IgD-negative memory B cell (primary cell): ENCODE measurements around the gene GABRG3. TPM values are rescaled to one million over a fixed set of nuclear protein-coding genes. Genes with fewer than 3 reads are reported as not detected.

Source experiments
- H3K27ac Mint-ChIP-seq, 3 donors: one replicate each; pipeline ENCODE4 v1.8.0; 2020 to 2022; ENCODE audit warnings: mild to moderate bottlenecking in 3 of 3, mixed read lengths in 3 of 3, moderate library complexity in 1 of 3
- H3K27me3 Mint-ChIP-seq: one replicate; pipeline ENCODE4 v1.8.0; 2021; ENCODE audit warnings: mixed read lengths
- H3K36me3 Mint-ChIP-seq: one replicate; pipeline ENCODE4 v1.8.0; 2020; ENCODE audit warnings: mild to moderate bottlenecking, mixed read lengths
- H3K4me1 Mint-ChIP-seq, 3 donors: one replicate each; pipeline ENCODE4 v1.8.0; 2020 to 2022; ENCODE audit warnings: mixed read lengths in 3 of 3, mild to moderate bottlenecking in 1 of 3
- H3K4me3 Mint-ChIP-seq, 4 donors: one replicate each; pipeline ENCODE4 v1.8.0; 2020 to 2022; ENCODE audit warnings: mild to moderate bottlenecking in 4 of 4, mixed read lengths in 4 of 4, moderate library complexity in 3 of 4
- H3K9me3 Mint-ChIP-seq, 3 donors: one replicate each; pipeline ENCODE4 v1.8.0; 2020 to 2021; ENCODE audit warnings: mixed read lengths in 3 of 3, mild to moderate bottlenecking in 1 of 3
- polyA plus RNA-seq: library from polyadenylated mRNA; unstranded; fragments of 300-500 nt; fragmentation: Illumina TruSeq; gene quantifications from one replicate; pipeline ENCODE4 v1.2.3, GENCODE V29; 2021

GABRG3 gene
- polyA plus RNA-seq, 1 donor from 2014 or later = not detected

DNA sequence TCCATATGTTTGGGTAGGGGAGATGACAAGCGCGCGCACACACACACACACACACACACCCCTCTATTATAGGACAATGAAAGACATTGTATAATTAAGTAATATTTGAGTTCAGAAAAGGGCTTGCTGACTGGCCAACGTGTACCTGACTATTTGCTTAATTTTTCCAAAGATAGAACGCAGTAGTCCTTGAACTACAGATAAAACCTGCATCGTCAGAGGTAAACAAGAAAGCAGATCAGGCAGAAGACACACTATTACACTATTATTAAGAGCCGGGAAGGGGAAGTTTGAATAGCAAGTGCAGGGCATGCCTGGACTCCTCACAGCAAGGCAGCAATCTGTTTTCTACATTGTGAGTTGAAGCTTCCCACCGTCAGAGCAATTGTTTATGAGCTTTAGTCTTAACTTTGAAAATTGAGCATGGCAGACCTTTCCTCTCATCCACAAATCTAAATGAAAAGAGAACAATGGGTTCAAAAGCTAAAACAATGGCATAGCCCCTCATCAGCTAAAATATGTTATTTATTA lies 427.7 kb downstream of the GABRG3 start:
- Mint-ChIP-seq H3K9me3 (peaks cover 4 to 13% (median 7%) of the 10 kb centered on the region in 3 donors), H3K4me1 (no peaks in the 10 kb centered on the region), H3K36me3 (peaks cover 1% of the 10 kb centered on the region), H3K27ac (no peak overlapping the region), H3K4me3 (no peak overlapping the region), H3K27me3 (no peaks in the 10 kb centered on the region)

DNA sequence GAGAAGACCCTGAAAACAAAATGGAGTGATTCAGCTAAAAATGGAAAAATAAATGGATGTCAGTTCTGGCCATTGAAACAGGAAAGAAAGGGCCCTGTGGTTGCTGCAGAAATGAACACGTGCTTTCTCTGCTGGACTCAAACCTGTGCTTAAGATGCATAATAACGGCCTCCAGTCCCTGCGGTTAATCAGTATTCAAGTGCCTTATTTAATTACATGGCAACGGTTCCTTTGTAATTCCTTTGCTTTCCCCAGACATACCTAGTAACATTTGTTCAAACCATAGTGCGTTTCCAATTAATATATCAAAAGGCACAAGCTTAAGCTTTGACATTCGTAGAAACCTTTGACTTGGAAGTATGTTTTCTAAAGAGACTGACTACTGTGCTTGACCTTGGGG lies 428.3 kb downstream of the GABRG3 start:
- Mint-ChIP-seq H3K36me3 (peaks cover 1% of the 10 kb centered on the region), H3K27ac (no peak overlapping the region), H3K27me3 (no peaks in the 10 kb centered on the region), H3K9me3 (peaks cover 4 to 13% (median 7%) of the 10 kb centered on the region in 3 donors), H3K4me1 (no peaks in the 10 kb centered on the region), H3K4me3 (no peak overlapping the region)

DNA sequence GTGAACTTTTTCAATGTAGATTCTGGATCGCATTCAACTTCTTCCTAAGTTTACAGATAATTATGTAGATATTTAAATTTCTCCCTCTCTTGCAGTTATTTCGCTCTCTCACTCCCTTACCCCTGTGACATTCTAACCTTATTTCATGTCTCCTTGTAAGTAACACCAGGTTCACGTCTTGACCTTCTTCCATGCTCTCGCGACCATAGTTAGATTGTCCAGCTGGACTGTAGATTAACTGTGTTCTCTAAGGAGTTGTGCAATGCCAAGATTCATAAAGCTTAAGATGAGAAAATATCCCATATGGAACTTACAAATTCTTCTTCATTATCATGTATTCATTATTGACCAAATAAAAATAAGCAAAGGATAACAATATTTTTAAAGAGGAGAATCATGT lies 430.5 kb downstream of the GABRG3 start:
- H3K4me3 Mint-ChIP-seq = no peak overlapping the region
- peaks cover 3 to 22% (median 8%) of the 10 kb centered on the region in 3 donors for H3K9me3 Mint-ChIP-seq
- no peak overlapping the region for H3K27ac Mint-ChIP-seq
- H3K27me3 Mint-ChIP-seq = no peaks in the 10 kb centered on the region
- H3K4me1 Mint-ChIP-seq = no peaks in the 10 kb centered on the region
- H3K36me3 Mint-ChIP-seq = peaks cover 1% of the 10 kb centered on the region

DNA sequence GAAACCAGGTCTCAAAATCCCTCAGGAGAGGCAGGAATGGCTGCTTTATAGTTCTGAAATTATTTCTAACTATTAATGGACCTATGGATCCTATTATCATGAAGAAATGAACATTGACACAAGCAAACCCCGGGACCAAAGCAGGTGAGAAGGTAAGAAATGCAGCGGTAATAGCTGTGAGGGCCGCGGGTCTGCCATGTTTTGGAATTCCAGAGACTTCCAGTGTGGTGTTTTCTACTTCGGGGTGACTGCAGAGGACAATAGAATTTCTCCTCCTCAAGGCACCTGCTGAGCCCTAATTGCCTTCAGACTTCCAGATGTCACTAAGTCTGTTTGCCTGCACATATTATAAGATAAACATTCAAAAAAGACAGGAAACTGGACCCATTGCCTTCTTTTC lies 437.4 kb downstream of the GABRG3 start:
- Mint-ChIP-seq H3K36me3 (no peaks in the 10 kb centered on the region), H3K27me3 (no peaks in the 10 kb centered on the region), H3K4me1 (no peaks in the 10 kb centered on the region), H3K9me3 (peaks cover 2 to 22% (median 10%) of the 10 kb centered on the region in 3 donors), H3K4me3 (no peak overlapping the region), H3K27ac (no peak overlapping the region)

DNA sequence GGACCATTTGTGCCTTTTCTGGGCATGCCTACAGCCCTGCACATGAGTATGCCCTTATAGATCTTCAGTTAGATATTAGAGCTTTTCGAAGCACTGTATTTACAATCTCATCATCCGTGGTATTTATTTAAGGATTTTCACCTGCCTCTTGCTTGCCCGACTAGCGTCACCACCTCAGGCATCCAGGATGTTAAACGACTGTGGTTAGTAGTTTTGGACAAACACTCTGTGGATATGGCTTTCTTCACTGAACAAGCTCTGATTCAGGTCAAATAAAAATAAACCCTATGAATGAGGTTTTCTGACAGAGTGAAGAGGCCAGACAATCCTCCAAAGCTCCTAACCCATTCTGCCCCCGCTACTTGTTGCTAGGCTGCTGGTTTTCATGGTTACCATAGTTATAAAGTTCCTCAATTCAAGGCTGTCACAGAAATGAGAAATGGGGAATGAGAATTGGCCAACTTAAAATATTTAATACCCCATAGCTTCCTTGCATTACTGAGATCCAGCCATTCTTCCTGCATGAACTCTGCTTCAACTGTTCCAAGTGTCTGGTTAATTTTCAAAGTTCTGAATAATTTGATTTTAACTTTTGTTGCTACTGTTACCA lies 440.1 kb downstream of the GABRG3 start:
- Mint-ChIP-seq H3K4me1 (no peaks in the 10 kb centered on the region), H3K27me3 (no peaks in the 10 kb centered on the region), H3K27ac (no peak overlapping the region), H3K4me3 (no peak overlapping the region), H3K9me3 (peaks cover 4 to 11% (median 10%) of the 10 kb centered on the region in 3 donors), H3K36me3 (no peaks in the 10 kb centered on the region)

DNA sequence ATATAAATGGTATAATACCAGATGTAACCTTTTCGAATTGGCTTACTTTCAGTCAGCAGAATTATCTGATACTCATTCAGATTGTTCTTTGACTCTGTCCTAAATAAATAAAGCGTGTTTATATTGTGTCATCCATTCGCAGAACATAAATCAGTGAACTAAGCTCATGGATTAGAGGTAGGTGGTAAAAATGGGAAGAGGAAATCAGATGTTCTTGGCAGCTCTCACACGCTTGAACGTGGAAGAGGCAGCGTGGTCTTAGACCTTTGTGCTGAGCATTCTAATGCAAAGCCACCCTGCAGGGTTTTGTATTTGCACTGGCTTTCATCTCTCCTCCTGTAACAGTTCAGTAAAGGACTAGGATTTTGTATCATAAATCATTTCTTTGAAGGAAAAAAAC lies 441.4 kb downstream of the GABRG3 start:
- Mint-ChIP-seq H3K27ac (no peak overlapping the region), H3K4me3 (no peak overlapping the region), H3K36me3 (no peaks in the 10 kb centered on the region)

DNA sequence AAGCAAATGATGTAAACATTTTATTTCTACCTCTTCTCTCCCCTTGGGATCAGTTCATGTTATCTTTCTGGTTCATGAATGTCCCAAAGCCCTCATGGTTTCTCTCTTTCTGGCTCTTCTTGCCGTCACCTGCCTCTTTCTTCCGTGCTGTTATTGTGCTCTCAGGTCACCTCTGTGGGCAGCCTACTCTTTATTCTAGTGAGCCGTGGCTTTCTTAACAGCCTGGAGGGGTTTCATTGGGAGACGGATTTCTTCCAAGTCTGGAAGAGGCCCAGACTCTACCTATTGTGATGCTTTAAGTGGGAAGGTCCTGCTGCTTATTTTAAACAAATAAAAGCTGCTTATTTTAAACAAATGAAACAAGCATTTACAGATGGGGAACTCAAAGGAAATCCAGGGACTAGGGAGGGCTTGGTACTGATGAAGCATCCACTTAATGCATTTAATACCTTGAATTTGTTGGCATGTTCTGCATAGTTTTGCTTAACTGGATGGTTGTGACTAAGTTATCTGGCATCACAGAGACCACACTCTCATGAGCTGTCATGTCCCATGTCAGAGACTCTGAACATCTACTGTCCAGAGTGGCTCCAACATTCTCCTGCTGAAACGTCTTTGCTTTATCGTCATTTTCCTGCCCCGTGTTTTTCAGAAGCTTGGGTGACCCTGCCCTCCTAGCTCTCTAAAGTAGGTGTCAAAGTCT lies 443.3 kb downstream of the GABRG3 start:
- Mint-ChIP-seq H3K27ac (no peak overlapping the region), H3K27me3 (no peaks in the 10 kb centered on the region), H3K36me3 (no peaks in the 10 kb centered on the region), H3K4me3 (no peak overlapping the region), H3K4me1 (no peaks in the 10 kb centered on the region), H3K9me3 (peaks cover 5 to 6% (median 5%) of the 10 kb centered on the region in 3 donors)

More for the DNA sequence above, 441.4 kb downstream of the GABRG3 start:
- Mint-ChIP-seq H3K27me3 (no peaks in the 10 kb centered on the region), H3K4me1 (no peaks in the 10 kb centered on the region), H3K9me3 (peaks cover 4 to 8% (median 6%) of the 10 kb centered on the region in 3 donors)

DNA sequence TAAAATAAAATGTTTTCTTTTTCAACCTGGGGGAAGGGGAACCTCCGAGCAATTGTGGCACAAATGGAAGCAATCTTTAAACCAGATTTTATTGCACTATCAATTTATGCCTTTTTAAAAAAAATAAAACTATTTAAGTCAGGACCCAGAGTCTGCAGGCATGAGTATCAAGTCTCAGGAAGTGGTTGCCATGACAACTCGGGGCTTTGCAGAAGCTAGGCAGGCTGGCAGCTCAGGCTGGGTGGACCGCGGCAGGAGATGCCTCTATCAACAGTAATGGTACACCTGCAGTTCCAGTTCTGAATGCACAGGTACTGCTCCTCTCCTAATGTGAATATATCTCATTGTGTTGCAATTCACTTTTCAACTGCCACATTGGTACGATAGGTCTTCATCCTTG lies 447.7 kb downstream of the GABRG3 start:
- Mint-ChIP-seq H3K4me3 (no peak overlapping the region), H3K4me1 (no peaks in the 10 kb centered on the region), H3K36me3 (no peaks in the 10 kb centered on the region), H3K9me3 (peaks cover 0 to 5% (median 5%) of the 10 kb centered on the region in 3 donors), H3K27ac (no peak overlapping the region), H3K27me3 (no peaks in the 10 kb centered on the region)

DNA sequence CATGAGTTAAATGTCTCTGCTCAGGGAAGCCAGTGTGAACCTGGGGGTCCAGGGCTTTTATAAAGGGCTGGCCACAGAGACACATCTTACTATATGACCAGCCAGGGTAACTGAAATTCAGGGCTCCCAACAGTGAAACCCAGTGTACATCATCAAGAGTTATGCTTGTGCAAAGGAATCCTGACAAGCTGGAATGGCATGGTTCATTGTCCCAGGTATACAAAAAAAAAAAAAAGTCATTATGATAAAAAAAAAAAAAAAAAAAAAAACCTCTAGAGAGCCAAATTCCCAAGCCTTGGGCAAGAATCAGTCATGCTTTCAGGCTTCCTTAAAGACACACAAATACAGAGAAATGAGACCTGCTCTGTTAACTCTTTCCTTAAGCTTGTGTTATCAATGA lies 452.0 kb downstream of the GABRG3 start:
- Mint-ChIP-seq H3K27me3 (no peaks in the 10 kb centered on the region), H3K9me3 (peaks cover 0 to 3% (median 2%) of the 10 kb centered on the region in 3 donors), H3K4me1 (no peaks in the 10 kb centered on the region), H3K27ac (no peak overlapping the region), H3K36me3 (no peaks in the 10 kb centered on the region), H3K4me3 (no peak overlapping the region)

DNA sequence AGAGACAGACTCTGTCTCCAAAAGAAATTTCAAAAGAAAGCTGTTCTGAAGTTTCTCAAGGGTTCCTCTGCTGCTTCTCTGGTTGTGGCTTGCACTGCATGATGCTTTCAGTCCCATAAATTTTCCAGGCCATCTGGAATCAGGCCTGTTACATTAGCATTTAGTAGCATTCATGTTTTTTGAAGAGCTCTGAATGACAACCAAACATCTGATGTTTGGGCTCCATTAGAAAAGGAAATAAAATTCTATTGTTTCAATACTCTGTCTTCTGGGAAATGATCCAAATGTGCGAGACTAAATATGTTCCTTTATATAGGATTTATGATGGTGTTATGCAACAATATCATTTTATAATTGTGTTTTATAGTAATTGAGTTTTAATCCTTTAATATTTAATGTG lies 455.8 kb downstream of the GABRG3 start:
- no peaks in the 10 kb centered on the region for H3K4me1 Mint-ChIP-seq
- H3K27ac Mint-ChIP-seq = no peak overlapping the region
- H3K4me3 Mint-ChIP-seq = no peak overlapping the region
- H3K36me3 Mint-ChIP-seq = peaks cover 3% of the 10 kb centered on the region
- peaks cover 1 to 5% (median 4%) of the 10 kb centered on the region in 3 donors for H3K9me3 Mint-ChIP-seq
- H3K27me3 Mint-ChIP-seq = no peaks in the 10 kb centered on the region

DNA sequence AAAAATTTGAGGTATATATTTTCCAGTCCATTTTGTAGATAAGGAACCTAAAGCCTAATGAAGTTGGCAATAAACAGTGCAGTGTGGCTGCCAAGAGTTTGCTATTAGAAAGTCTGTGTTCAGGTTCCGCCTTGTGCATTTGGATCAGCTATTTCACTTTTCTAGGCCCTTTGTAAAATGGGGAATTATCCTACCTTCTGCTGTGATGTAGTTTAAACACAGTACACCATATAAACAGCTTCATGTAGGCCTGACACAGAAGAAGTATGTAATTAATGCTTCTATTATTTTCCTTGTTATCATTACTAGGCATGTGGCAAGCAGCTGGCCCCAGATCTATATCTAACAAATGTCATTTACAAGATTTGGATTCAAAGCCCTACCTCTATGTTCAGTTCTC lies 456.3 kb downstream of the GABRG3 start:
- Mint-ChIP-seq H3K27ac (no peak overlapping the region), H3K9me3 (peaks cover 1 to 5% (median 4%) of the 10 kb centered on the region in 3 donors), H3K36me3 (peaks cover 3% of the 10 kb centered on the region), H3K4me1 (no peaks in the 10 kb centered on the region), H3K4me3 (no peak overlapping the region), H3K27me3 (no peaks in the 10 kb centered on the region)

DNA sequence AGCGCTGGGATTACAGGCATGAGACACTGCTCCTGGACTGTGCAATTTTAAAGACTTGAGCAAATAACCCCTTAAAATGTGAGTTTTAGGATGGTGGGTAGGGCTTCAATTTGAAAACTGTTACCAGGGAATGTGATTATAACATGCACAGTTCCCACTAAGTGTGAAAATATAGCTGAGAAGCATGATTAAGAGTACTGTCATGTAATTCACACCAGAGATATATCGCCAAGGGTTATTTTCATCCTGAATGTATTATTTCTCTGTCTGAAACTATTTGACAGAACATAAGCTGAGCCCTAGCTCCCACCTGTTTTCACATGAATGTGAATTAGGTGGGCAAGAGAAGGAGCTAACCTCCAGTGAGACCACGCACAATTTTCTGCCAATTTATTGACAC lies 457.2 kb downstream of the GABRG3 start:
- no peak overlapping the region for H3K4me3 Mint-ChIP-seq

DNA sequence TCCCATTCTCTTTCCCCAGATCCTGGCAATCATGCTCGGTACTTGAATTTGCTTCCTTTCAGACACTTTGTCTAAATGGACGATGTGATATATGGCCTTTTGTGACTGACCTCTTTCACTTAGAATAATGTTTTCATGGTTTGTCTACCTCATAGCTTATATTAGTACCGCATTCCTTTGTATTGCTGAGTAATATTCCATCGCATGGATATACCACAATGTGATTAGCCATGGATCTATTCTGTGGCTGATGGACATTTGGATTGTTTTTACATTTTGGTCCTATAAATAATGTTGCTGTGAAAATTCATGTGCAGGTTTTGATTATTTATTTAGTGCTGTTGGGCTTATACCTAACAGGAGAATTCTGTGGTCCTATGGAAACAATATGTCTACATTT lies 458.6 kb downstream of the GABRG3 start:
- Mint-ChIP-seq H3K4me3 (no peak overlapping the region), H3K9me3 (peaks cover 1 to 4% (median 3%) of the 10 kb centered on the region in 3 donors), H3K27ac (no peak overlapping the region), H3K36me3 (peaks cover 3% of the 10 kb centered on the region), H3K27me3 (no peaks in the 10 kb centered on the region), H3K4me1 (no peaks in the 10 kb centered on the region)

More for the DNA sequence above, 457.2 kb downstream of the GABRG3 start:
- Mint-ChIP-seq H3K27ac (no peak overlapping the region), H3K4me1 (no peaks in the 10 kb centered on the region), H3K9me3 (peaks cover 1 to 4% (median 3%) of the 10 kb centered on the region in 3 donors), H3K36me3 (peaks cover 3% of the 10 kb centered on the region), H3K27me3 (no peaks in the 10 kb centered on the region)

DNA sequence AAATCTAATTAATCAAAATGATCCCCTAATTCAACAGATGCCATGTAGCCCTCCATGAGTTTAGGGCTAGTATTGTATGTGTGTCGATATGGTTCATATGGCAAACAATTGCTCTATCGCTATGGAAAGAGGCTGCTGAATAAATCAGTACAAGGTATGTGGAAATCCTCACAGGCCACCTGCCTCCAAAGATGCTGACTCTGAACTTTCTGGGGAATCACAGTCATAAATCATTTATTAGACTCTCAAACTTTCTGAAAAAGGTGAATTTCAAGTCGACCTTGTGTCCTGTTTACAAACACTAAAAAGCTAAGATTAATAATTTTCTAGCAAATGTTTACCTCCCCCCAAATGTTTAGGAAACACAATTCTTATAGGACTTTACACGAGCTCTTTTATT lies 462.6 kb downstream of the GABRG3 start:
- H3K27me3 Mint-ChIP-seq = no peaks in the 10 kb centered on the region
- peaks cover 3% of the 10 kb centered on the region for H3K36me3 Mint-ChIP-seq
- H3K27ac Mint-ChIP-seq = no peak overlapping the region
- peaks cover under 1 to 21% (median 6%) of the 10 kb centered on the region in 3 donors for H3K9me3 Mint-ChIP-seq
- no peak overlapping the region for H3K4me3 Mint-ChIP-seq
- H3K4me1 Mint-ChIP-seq = no peaks in the 10 kb centered on the region

DNA sequence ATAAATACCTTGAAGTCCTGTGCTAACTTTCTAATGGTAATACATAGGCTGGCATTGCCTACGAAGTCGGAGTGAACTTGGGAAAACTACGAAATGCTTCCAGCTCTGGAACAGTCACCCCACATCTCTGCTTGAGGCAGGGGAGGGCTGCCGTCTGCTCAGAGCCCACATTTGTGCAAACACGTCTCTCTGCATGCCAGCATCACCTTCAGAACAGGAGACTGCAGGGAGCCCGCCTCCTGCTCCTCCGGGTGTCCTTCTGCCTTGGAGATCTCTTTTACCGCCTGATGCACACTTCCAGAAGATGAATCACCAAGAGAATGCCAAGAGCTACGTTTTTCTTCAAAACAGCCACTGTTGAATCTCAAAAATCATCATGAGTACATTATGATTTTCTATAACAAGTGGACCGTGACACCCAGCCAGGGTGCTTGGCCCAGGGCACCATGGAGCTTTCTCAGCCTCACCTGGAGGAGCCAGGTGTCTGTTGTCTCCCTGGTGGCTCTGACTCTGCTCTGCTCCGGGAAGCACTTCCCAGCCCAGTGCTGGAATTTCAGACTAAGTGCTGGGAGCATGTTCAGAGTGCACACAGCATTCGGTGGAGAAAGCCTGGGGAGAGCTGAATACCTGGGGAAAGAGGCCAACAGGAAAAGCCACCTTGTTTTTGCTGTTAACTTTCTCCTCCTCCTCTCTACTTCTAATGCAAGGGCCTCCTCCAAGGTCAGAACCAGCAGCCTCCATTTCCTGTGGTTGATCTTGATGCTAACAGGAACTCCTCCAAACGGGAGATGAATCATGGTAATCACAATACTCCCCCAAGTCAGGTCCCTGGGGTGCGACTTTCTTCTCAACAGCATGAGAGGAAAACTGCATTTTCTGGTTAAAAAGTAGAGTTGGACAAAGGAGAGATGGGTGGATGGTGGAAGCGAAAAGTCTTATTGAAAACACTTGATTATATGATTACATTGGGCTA lies 467.7 kb downstream of the GABRG3 start:
- Mint-ChIP-seq H3K9me3 (peaks cover 4 to 25% (median 5%) of the 10 kb centered on the region in 3 donors), H3K4me1 (no peaks in the 10 kb centered on the region), H3K36me3 (peaks cover 5% of the 10 kb centered on the region), H3K4me3 (no peak overlapping the region), H3K27me3 (no peaks in the 10 kb centered on the region), H3K27ac (no peak overlapping the region)
